Natural killer cell (primary cell): ENCODE measurements around the gene WNT5A. TPM values are rescaled to one million over a fixed set of nuclear protein-coding genes. Genes with fewer than 3 reads are reported as not detected.

ENCODE experiments used
- ATAC-seq, 3 donors: fragments of 150-1000 bp in 2 of 3; fragments of 200-7000 bp in 1 of 3; cut with Tn5 transposase; 1 replicate in 1 of 3; 2 replicates in 2 of 3; pipeline ENCODE4 v1.10.0; 2021; ENCODE audit warnings: mild to moderate bottlenecking in 2 of 3, moderate library complexity in 2 of 3
- DNase-seq, 2 donors: peaks; one replicate each; pipeline versions ENCODE4 v3.0.0 to v3.0.0-alpha.2; 2013 to 2021; ENCODE audit warnings: mixed read lengths in 1 of 2
- H3K27ac ChIP-seq: one replicate; pipeline ENCODE4 v1.5.1; 2013; ENCODE audit warnings: mild to moderate bottlenecking, low read length
- H3K27me3 ChIP-seq: one replicate; pipeline ENCODE4 v1.6.1; 2013; ENCODE audit warnings: low read length; ENCODE audit not compliant: control insufficient read depth, insufficient read depth
- H3K36me3 ChIP-seq: one replicate; pipeline ENCODE4 v1.6.1; 2013; ENCODE audit warnings: low read length; ENCODE audit not compliant: control insufficient read depth, insufficient read depth
- H3K4me1 ChIP-seq: one replicate; pipeline ENCODE4 v1.6.1; 2013; ENCODE audit warnings: low read length; ENCODE audit not compliant: control insufficient read depth, insufficient read depth
- H3K4me3 ChIP-seq: one replicate; pipeline ENCODE4 v1.5.1; 2013; ENCODE audit warnings: low read length
- H3K9me3 ChIP-seq: one replicate; pipeline ENCODE4 v1.6.1; 2013; ENCODE audit warnings: low read length; ENCODE audit not compliant: control insufficient read depth, insufficient read depth
- H3K27ac Mint-ChIP-seq, 2 donors: one replicate each; pipeline ENCODE4 v1.8.0; 2022; ENCODE audit warnings: mild to moderate bottlenecking in 2 of 2, mixed read lengths in 2 of 2, moderate library complexity in 1 of 2
- H3K27me3 Mint-ChIP-seq, 2 donors: one replicate each; pipeline ENCODE4 v1.8.0; 2022; ENCODE audit warnings: low read depth in 2 of 2, mixed read lengths in 2 of 2
- H3K36me3 Mint-ChIP-seq: one replicate; pipeline ENCODE4 v1.8.0; 2022; ENCODE audit warnings: mixed read lengths
- H3K4me1 Mint-ChIP-seq, 2 donors: one replicate each; pipeline ENCODE4 v1.8.0; 2022; ENCODE audit warnings: mixed read lengths in 2 of 2
- H3K4me3 Mint-ChIP-seq: one replicate; pipeline ENCODE4 v1.8.0; 2022; ENCODE audit warnings: mild to moderate bottlenecking, moderate library complexity, mixed read lengths
- H3K9me3 Mint-ChIP-seq, 2 donors: one replicate each; pipeline ENCODE4 v1.8.0; 2022; ENCODE audit warnings: mixed read lengths in 2 of 2
- CTCF ChIP-seq: fragments of 200-600 bp; IDR thresholded peaks from one replicate; pipeline ENCODE4 v1.8.0; 2022; ENCODE audit warnings: antibody characterized with exemption
- WGBS: methylation state at CpG from one replicate; pipeline ENCODE4 v1.1.7; 2013; ENCODE audit warnings: missing lambda C conversion rate; ENCODE audit not compliant: insufficient coverage; 5-methylcytosine and 5-hydroxymethylcytosine counted together
- intact Hi-C: fragments of 100-400 bp; cut with micrococcal nuclease; formaldehyde crosslinking; loops from one replicate; pipeline ENCODE4 v1.14.2; 2022
- total RNA-seq, 4 donors: library from RNA; stranded (reverse); fragments of 120-200 nt in 1 of 4; gene quantifications; one replicate each; pipeline versions ENCODE4 v1.2.3 to v1.2.4, GENCODE V29; 2013 to 2022

Gene WNT5A
- total RNA-seq, 3 donors from 2014 or later (not counting 1 experiment from before 2014, with no cell fraction given): not detected

- Histone ChIP-seq H3K27ac (no peak overlapping the region), H3K27me3 (no peaks in the 10 kb centered on the region), H3K9me3 (peaks cover 3% of the 10 kb centered on the region), H3K4me1 (no peaks in the 10 kb centered on the region), H3K36me3 (no peaks in the 10 kb centered on the region), H3K4me3 (no peak overlapping the region)
- DNase-seq (no peak), ATAC-seq (no peak)
- intact Hi-C loops: no loop called here
- WGBS: 66% methylated on average over 9 of the region's 9 CpGs
- Mint-ChIP-seq H3K36me3 (no peaks in the 10 kb centered on the region), H3K27ac (no peak overlapping the region), H3K27me3 (no peaks in the 10 kb centered on the region), H3K9me3 (peaks cover 0 to 5% of the 10 kb centered on the region in 2 donors), H3K4me1 (no peaks in the 10 kb centered on the region), H3K4me3 (no peak overlapping the region)
- no peak for TF ChIP-seq CTCF
Measured at GRCh38 chr3:55521064-55521737, 34.1 kb upstream of the WNT5A start.

- H3K9me3 Mint-ChIP-seq: no peaks in the 10 kb centered on the region
- TF ChIP-seq CTCF: no peak
- H3K27me3 ChIP-seq: no peaks in the 10 kb centered on the region
- ATAC-seq (no peak), DNase-seq (no peak)
- no peak overlapping the region for H3K4me3 Mint-ChIP-seq
- intact Hi-C loops: no loop called here
- no peak overlapping the region for H3K27ac ChIP-seq
- WGBS: 93% methylated on average over 3 of the region's 3 CpGs
- H3K36me3 ChIP-seq: no peaks in the 10 kb centered on the region
- H3K4me1 Mint-ChIP-seq: no peaks in the 10 kb centered on the region
- H3K27ac Mint-ChIP-seq: no peak overlapping the region
- no peaks in the 10 kb centered on the region for H3K27me3 Mint-ChIP-seq
- H3K36me3 Mint-ChIP-seq: no peaks in the 10 kb centered on the region
- no peaks in the 10 kb centered on the region for H3K9me3 ChIP-seq
- H3K4me1 ChIP-seq: no peaks in the 10 kb centered on the region
- H3K4me3 ChIP-seq: no peak overlapping the region
Measured at GRCh38 chr3:55519019-55519418, 31.9 kb upstream of the WNT5A start.

- ATAC-seq: no peak
- 93% methylated on average over 6 of the region's 6 CpGs for WGBS
- TF ChIP-seq CTCF: no peak
Measured at GRCh38 chr3:55518451-55518850, 31.3 kb upstream of the WNT5A start.

More at GRCh38 chr3:55518451-55518850, 31.3 kb upstream of the WNT5A start:
- H3K36me3 Mint-ChIP-seq: no peaks in the 10 kb centered on the region
- Histone ChIP-seq H3K4me1 (no peaks in the 10 kb centered on the region), H3K36me3 (no peaks in the 10 kb centered on the region), H3K27ac (no peak overlapping the region), H3K27me3 (no peaks in the 10 kb centered on the region), H3K9me3 (no peaks in the 10 kb centered on the region), H3K4me3 (no peak overlapping the region)
- no peaks in the 10 kb centered on the region for H3K4me1 Mint-ChIP-seq
- no peak for DNase-seq
- H3K27me3 Mint-ChIP-seq: no peaks in the 10 kb centered on the region
- H3K9me3 Mint-ChIP-seq: no peaks in the 10 kb centered on the region
- intact Hi-C loops: no loop called here
- no peak overlapping the region for H3K4me3 Mint-ChIP-seq
- no peak overlapping the region for H3K27ac Mint-ChIP-seq
